ENCODE results near the gene ELF1.

Gene ELF1

DNA sequence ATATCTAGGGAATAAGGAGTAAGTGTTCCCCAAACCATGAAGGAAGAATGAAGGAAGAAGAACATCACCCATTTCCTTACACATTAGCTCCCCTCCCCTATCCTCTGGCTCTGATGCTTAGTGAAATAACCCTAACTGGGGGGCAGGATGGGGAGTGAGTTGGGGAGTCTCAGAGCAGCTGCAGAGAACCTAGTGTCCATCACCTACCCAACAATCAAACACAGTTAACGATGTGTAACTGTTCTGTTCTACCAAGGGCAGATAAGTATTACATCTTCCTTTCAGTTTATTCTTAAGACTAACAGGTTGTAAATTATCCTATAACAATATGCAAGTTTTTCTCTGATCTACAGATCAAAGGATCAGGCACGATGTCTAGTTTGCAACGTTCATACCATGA, 12.8 kb downstream of the ELF1 start:
- no peak for DNase-seq (ENCODE audit: low spot score)

DNA sequence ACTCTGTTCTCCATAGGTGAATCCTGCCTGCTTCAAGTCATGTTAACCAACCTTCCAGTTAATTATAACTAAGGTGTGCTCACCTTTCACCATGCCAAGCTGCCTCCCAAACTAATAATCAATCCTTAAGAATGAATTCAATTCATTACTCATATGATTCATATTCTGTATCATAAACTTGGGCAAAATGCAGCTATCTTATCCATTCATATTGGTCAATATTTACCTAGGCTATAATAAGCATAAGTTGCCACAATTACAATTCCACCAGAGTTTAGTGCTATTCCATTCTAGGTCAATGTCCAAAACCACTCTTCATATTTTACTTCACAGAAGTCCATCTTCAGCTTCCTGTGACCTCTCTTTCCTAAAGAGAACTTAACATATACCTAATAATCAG, 13.4 kb downstream of the ELF1 start:
- DNase-seq (ENCODE audit: low spot score), result no peak

DNA sequence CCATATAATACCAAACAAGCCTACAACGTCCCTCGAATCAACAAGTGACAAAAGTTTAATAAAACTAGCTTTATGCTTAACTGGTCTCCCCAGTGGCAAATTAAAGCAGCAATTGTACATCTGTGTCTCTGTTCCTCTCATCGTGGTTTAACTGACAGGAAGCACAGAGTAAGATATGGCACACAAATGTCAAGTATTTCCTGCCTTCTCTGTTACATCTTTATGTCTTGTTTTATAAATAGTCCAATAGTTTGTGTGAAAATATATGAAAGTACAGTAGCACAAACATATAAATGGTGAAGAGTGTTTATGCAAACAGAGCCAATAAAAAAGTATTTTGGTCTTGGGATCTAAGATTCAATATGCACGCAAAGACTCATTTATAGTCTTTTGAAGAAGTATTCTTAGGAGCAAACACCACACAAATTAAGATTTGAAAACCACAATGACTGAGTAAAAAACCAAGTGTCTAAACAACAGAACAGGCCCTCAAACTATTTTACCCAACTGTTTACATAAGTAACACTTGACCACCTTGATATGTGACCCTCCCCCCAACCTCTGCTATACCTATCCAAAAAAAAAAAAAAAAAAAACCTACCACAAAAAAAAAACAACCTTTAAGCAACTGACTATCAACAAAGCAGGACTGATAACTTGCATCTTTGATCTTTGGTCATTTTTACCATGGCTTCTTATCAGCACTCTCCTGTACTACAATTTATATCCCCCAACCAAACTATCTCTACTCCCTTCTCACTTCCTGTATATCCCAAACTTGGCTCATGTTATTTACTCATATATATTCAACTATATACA, 14.0 kb downstream of the ELF1 start:
- no peak for DNase-seq (ENCODE audit: low spot score)

DNA sequence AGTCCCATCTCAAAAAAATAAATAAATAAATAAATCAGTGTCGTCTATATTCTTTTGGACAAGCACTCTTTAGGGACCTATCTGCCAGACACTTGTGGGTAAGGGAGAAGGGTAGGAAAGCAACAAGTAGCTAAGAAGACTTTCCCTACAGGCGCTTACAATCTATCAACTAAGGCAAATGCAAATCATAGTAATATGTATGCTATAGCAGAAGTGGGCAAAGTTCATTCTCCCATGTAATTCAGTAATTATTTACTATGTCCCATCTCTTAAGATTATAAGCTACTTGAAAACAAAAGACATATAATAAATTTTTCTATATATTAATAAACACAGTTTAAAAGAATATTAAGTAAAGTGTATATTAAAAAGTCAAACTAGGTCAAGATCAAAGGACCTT, 16.5 kb downstream of the ELF1 start:
- DNase-seq (ENCODE audit: low spot score), result no peak

DNA sequence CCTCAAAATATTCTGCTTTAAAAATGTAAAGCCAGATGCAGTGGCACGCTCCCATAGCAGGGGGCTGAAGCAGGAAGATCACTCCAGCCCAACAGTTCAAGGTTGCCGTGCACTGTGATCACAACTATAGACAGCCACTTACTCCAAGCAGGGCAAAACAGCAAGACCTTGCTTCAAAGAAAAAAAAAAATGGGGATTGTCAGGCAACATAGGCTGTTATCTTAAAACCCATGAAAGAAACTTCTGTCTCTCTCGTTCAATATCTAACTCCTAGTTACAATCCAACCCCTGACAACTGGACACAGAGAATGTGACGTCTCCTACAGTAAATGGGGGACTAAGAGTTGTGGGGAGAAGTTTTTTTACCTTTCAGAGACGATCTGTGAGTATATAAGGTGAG, 17.4 kb downstream of the ELF1 start:
- no peak for DNase-seq (ENCODE audit: low spot score)

DNA sequence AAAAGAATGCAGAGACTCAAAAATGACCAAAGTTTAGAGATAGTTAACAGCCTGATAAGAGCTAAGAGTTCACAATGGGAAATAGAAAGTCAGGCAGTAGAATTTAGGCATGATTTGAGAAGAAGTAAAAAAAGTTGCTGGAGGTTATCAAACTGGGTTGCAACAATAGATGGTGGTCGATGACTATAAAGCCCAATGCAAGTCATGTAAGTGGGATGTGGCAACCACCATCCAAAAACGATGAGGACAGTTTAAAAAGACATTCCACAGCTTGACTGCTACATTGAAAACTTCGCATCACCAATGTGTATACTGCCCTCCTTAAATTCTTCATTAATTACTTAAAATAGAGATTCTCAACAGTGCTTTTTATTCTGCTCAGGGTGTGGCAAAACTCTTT, 19.7 kb downstream of the ELF1 start:
- no peak for DNase-seq (ENCODE audit: low spot score)

DNA sequence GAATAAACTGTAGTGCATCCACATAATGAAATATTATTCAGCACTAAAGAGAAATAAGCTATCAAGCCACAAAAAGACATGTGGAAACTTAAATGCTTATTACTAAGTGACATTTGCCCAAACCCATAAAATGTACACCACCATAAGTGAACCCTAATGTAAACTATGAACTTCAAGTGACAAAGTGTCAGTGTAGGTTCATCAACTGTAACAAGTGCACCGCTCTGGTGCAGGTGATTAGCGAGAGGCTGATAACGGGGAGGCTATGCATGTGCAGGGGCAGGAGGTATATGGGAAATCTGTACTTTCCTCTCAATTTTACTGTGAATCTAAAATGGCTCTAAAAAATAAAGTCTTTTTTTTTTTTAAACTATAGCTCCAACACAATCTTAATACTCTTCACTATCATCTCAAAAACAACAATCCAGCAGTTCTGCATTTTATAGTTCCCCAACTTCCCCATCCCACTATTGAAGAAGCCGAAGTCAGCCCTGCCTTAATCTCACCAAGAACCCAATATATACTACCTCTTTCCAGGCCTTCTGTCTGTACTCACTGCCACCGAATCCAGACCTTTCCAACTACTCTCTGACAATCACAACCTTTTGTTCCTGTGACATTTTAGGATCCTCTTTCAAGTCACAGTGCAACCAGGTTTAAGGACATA, 22.6 kb downstream of the ELF1 start:
- DNase-seq (ENCODE audit: low spot score), result no peak

DNA sequence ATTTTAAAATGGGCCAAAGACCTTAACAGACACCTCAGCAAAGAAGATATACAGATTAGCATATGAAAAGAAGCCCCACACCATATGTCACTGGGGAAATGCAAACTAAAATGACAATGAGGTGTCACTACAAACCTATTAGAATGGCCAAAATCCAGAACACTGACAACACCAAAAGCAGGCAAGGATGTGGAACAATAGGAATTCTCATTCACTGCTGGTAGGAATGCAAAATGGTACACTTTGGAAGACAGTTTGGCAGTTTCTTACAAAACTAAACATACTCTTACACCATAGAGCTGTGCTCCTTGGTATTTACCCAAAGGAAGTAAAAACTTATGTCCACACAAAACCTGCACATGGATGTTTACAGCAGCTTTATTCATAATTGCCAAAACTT, 23.1 kb downstream of the ELF1 start:
- no peak for DNase-seq (ENCODE audit: low spot score)

DNA sequence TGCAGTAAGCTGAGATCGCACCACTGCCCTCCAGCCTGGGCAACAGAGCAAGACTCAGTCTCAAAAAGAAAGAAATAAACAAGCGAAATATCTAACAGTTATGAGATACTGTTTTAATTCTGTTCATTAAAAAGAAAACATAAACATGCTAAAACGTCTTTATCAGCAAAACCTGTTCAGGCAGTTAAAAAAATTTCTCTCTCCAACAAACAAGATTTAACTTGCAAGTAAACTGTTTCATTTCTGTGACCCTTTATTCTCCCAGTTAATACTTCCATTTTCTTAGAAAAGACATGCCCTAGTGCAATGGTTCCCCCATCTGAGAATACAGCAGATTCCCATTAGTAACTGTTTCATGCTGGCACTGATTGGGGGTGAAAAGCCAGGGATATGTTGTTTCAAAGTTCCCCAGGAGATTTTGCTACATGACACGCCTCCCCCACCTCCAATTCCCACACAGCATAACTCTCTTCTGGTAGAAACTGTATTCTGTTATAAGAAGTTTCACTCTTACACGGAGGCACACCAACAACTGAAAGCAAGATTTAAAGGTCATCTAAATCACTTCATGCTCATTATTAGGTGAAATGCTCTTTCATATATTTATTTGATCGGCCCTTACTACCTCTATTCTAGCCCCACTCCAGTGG, 24.4 kb downstream of the ELF1 start:
- DNase-seq (ENCODE audit: low spot score), result no peak

DNA sequence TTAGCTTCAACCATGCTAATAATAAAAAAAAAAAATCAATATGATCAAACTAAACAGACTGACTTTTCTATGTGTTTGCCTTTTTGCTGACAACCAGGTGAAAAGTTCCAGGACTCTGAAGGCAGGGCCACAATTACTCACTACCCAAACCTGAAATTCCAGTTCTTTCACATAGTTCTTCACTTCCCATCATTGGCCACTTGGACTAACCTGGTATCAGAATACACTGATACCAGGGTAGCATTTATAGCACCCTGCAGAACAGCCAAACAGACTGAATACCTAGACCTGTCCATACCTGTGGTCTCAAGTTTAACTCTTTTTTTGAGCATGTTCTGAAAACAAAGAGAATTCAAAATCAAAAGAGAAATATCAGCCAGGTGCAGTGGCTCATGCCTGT, 25.1 kb downstream of the ELF1 start:
- DNase-seq (ENCODE audit: low spot score), result no peak

DNA sequence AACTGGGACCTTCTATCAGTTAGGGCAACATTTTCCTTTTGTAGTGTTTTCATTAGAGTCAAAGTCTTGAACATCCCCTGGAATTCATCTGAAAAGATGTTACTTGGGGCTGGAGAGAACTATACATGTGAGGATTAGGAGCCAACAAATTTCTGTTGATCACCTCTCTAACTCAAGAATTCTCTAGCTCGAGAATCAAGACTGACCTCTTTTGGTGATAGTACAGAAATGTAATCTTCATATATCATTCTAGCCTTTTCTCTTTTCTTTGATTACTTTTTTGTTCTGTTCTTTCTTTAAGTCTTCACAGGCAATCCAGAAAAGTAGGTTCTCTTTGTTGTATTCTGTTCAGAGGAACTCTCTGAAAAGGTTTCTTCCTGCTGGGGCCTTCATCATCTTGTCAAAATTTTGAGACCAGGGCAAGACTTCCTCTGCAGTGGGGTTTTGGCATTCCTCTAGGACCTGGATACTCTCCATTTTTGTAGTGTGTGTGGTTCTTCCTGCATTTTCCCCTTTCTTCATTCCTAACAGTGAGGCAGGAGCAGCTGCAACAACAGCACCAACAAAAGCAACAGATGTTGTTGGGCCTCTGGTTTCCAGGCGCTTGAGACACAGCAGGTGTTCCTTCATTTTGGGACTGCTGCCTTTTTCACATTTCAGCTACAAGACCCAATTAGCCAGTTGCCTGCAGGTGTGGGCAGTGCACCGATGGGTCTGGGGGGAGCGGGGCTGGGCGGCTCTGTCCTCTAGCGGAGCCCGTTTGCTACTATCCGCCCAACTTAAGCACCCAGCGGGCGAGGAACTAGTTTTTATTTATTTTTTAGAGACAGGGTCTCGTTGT, 26.2 kb downstream of the ELF1 start:
- DNase-seq (ENCODE audit: low spot score), result no peak

DNA sequence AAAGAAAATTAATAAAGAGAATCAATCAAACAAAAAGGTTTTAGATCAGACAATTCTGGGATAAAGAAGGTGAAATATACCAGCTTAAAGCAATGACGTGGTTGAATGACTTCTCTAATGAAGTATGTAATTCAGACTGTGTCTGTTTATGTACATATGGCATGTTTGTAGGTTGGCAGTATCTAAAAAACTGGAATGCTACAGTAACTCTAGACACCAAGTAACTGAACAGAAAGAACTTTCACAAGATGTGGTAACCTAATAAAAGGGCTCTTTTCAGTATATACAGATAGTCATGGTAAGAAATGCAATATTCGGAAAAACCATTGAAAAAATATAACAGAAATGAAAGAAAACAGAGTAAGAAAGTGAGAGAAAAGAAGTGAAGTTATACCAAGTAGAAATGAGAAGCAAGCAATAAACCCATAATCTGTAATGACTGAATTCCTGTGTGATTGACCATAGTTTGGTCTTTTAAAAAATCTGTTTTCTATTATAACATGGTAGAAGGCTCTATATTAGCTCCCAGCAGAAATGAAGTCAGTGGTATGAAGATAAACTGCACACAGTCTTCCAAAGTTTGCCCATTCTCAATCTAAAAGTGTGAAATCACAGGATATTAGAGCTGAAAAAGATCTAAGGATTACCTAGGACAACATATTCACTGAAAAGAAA, 31.4 kb downstream of the ELF1 start:
- no peak for DNase-seq (ENCODE audit: low spot score)

DNA sequence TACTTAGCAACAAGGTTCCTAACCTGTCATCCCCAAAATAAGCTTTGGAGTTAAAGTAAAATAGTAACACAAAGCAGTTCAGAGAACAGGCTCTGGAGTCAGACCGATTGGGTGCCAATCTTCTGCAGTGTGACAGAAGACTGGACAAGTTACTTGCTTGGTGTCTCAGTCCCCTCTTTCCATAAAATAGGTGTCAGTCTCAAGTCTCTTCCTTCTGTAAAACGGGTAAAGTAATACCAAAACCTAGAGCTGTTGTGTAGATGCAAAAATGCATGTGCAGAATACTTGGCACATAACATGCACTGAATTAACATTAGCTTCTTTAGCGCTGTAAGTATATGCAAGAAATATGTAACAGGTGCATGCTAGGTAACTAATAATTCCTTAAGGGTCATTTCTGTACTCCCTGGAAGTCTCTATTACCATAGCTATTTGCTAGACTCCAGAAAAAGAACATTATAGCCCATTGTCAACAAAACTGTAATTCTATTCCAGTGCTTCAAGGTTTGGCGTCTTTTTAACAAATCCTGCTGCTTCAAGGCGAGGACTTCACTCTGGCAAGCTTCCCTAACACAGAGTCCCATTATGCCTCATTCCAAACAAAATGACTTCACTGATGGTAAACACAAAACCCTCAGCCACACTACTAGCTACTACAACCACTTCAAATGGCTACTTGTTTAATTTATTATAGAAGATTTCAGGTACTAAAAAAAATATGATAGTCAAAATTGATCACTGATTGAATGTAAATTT, 32.8 kb downstream of the ELF1 start:
- DNase-seq (ENCODE audit: low spot score), result peak; percentile 35

DNA sequence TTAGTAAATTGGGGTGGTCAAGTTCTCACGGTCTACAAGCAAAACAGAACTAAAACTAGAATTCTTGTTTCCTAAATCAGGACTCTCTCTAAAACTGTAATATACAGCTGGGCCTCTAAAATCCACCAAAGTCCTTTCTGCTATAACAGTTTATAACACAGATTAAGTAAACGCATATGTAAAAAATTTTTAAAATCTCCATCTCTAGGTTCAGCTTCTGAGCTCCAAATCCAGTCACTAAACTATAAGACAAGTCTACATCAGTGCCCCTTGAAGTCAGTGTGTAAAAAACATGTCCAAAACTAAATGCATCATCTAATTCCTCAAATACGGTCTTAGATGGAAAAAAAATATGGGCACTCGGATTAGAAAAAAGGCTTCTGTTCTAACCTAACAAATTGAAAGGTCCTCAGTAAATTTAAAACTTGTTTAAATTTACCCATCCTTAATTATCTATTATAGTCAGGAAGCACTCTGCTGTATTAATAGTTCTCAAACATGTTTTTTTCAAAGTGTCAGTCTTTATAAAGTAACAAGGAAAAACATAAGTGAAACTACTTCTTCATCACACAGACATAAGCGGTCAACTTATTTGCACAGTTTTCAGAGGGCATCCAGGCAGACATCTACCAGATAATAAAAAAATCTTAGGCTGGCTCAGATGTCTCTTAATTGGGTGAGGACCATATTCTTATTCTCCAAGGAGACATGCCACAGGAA, 33.6 kb downstream of the ELF1 start:
- DNase-seq (ENCODE audit: low spot score), result no peak

DNA sequence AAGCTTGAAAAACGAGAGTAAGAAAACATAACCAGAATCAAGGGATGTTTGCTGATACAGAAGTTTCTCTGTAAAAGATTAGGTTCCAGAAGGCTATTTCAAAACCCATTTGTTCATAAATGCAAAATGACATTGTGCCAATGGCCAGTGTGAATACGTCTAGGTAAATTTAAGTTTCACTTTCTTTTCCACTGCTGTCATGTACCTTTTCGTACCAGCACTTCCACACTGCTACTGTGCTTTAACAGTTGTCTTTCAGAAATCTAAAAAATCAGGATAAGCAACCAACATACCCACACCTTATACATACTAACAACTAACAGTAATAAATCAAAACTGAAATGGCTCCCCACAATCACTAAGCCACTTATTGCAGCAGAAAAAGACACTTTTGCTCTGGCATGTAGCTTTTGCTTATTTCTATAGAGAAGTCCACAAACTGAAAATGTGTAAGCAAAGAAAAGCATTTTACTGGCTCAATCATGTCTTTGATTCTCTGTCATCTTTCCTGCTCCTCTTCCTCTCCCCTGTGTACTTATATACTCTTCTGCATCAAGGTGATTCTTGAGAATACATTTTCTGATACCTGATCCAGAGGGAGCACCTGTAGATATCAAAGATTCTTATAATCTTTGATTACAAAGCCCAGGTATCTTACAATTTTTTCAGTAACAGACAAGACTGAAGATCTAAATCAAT, 34.3 kb downstream of the ELF1 start:
- no peak for DNase-seq (ENCODE audit: low spot score)

DNA sequence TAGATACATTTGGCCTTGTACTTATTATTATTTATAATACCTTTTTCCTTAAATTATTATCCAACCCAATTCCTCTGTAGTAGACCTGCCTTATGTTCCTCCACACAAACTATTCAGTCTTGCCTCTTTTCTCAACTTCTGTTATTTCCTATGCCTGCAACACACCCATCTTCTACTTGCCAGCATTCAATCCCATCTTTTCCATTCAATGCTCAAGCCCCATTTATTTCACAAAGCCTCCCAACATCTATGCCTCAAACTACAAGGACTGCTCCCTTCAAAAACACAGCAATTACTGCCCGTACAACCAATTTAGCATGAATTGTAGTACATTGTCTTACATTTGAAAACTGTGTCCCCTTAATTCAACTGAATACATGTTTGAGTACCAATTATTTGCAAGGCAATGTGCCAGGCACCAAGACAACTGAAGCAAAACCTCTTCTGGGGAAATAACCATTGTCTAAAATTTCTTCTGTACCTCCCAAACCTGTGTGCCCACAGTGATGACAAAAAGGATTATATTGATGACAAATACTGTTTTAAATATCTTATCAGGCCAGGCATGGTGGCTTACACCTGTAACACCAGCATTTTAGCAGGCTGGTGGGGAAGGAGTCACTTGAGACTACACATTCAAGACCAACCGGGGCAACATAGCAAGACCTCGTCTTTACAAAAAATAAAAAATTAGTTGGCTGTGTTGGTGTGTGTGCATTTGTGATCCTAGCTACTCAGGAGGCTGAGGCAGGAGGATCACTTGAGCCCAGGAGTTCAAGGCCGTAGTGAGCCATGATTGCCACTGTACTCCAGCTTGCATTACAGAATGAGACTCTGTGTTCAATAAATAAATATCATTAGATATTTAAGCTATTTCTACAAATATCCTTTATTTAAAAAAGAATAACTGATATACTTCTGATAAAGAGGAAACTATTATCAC, 35.1 kb downstream of the ELF1 start:
- no peak for DNase-seq (ENCODE audit: low spot score)

DNA sequence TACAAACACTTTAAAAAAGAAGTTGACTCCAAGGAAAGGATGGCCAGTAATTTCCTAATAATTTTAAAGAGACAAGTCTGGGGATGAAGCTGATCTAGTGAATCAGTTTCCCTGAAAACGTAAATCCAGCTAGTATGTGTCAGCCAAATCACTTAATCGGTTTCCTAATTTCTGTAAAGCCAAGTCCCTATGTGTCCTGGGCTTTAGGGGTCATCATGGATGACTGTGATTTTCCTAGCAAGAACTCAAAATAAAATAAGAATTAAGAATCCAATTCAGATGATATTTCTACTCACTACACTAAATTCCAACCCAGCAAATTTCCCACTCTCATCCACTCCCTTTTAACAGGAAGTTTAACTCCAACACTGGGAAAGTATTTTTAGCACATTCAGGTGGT, 35.9 kb downstream of the ELF1 start:
- DNase-seq (ENCODE audit: low spot score), result no peak

DNA sequence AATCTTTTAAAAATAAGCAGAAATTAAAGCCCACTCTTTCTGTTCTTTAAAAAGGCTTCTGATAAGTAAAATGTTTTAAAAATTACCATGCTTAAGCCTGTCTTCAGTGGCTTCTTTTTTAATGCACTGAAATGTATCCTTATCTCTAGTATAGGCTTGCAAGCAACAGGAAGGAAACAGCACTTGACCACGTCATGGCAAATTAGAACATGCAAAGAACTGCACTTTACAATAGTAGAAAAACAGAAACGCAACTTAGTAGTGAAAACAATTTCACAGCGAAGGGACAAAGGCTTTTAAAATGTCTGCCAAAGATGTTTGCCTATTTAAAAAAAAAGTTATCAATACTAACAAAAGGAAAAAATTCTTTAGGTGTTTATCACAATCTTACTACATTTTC, 36.3 kb downstream of the ELF1 start:
- DNase-seq (ENCODE audit: low spot score), result no peak

DNA sequence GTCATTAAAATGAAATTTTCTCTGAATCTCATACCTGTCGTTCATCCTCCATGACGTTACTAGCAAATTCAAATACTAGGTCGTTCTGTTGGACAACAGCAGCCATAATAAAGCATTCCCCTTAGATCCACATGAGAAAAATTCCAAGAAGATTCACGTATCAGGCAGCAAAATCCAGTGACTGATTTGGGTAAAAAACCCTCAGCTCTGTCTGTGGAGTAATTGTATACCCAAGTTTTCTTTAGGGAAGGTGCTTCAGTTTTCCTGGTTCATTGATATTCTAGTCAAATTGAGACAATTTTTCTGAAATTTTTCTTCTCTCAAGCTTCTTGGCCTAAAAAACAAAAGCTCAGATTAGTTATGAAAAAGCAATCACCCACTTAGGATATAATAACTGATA, 37.2 kb downstream of the ELF1 start:
- no peak for DNase-seq (ENCODE audit: low spot score)

Measured in AG08395 (cell line).